Trophoblast cell (in vitro differentiated cells and primary cell): ENCODE measurements around the gene CLDND2.

Source experiments
- DNase-seq, 2 donors: peaks; one replicate each; pipeline ENCODE4 v3.0.0-alpha.2; 2016
- H2AFZ ChIP-seq: 2 replicates; pipeline ENCODE4 v1.6.1; 2013; ENCODE audit warnings: low read length, moderate library complexity, mild to moderate bottlenecking; ENCODE audit not compliant: insufficient read depth, poor library complexity
- H2AK5ac ChIP-seq: 2 replicates; pipeline ENCODE4 v1.6.1; 2013; ENCODE audit warnings: mild to moderate bottlenecking, low read length
- H2BK120ac ChIP-seq: 2 replicates; pipeline ENCODE4 v1.6.1; 2013; ENCODE audit warnings: low read length, mild to moderate bottlenecking, moderate library complexity; ENCODE audit not compliant: insufficient read depth, poor library complexity
- H2BK12ac ChIP-seq: 2 replicates; pipeline ENCODE4 v1.6.1; 2013; ENCODE audit warnings: mild to moderate bottlenecking, low read length, moderate library complexity
- H2BK5ac ChIP-seq: 2 replicates; pipeline ENCODE4 v1.6.1; 2013; ENCODE audit warnings: low read length, low read depth, moderate library complexity, mild to moderate bottlenecking; ENCODE audit not compliant: poor library complexity
- H3K14ac ChIP-seq: 2 replicates; pipeline ENCODE4 v1.6.1; 2013; ENCODE audit warnings: mild to moderate bottlenecking, low read length
- H3K18ac ChIP-seq: 2 replicates; pipeline ENCODE4 v1.6.1; 2013; ENCODE audit warnings: mild to moderate bottlenecking, low read length
- H3K23ac ChIP-seq: 2 replicates; pipeline ENCODE4 v1.6.1; 2013; ENCODE audit warnings: low read length
- H3K27ac ChIP-seq: 2 replicates; pipeline ENCODE4 v1.5.1; 2013; ENCODE audit warnings: low read depth, mild to moderate bottlenecking, inconsistent platforms, low read length, moderate library complexity
- H3K27me3 ChIP-seq: 2 replicates; pipeline ENCODE4 v1.6.1; 2013; ENCODE audit warnings: inconsistent platforms, mild to moderate bottlenecking, low read length, moderate library complexity; ENCODE audit not compliant: insufficient read depth
- H3K36me3 ChIP-seq, 2 experiments: 1 replicate in 1 of 2; 2 replicates in 1 of 2; pipeline ENCODE4 v1.6.1; 2013; ENCODE audit warnings: low read length in 2 of 2, mild to moderate bottlenecking in 2 of 2, moderate library complexity in 1 of 2; ENCODE audit not compliant: insufficient read depth in 2 of 2, control insufficient read depth in 1 of 2
- H3K4ac ChIP-seq: 2 replicates; pipeline ENCODE4 v1.6.1; 2013; ENCODE audit warnings: low read depth, mild to moderate bottlenecking, low read length, moderate library complexity
- H3K4me1 ChIP-seq, 2 experiments: 1 replicate in 1 of 2; 2 replicates in 1 of 2; pipeline ENCODE4 v1.6.1; 2013; ENCODE audit warnings: low read length in 2 of 2, mild to moderate bottlenecking in 2 of 2, moderate library complexity in 1 of 2; ENCODE audit not compliant: insufficient read depth in 2 of 2, control insufficient read depth in 1 of 2
- H3K4me2 ChIP-seq: 2 replicates; pipeline ENCODE4 v1.6.1; 2013; ENCODE audit warnings: inconsistent platforms, mild to moderate bottlenecking, low read length, moderate library complexity
- H3K4me3 ChIP-seq: 2 replicates; pipeline ENCODE4 v1.5.1; 2013; ENCODE audit warnings: mild to moderate bottlenecking, low read depth, low read length, inconsistent platforms
- H3K79me1 ChIP-seq: one replicate; pipeline ENCODE4 v1.6.1; 2013; ENCODE audit warnings: low read length
- H3K79me2 ChIP-seq: 2 replicates; pipeline ENCODE4 v1.6.1; 2013; ENCODE audit warnings: low read length, mild to moderate bottlenecking; ENCODE audit not compliant: control insufficient read depth, insufficient read depth, poor library complexity
- H3K9ac ChIP-seq: 2 replicates; pipeline ENCODE4 v1.6.1; 2013; ENCODE audit warnings: mild to moderate bottlenecking, low read length
- H3K9me3 ChIP-seq: 2 replicates; pipeline ENCODE4 v1.6.1; 2013; ENCODE audit warnings: low read depth, mild to moderate bottlenecking, control low read depth, inconsistent platforms, low read length; ENCODE audit not compliant: insufficient read depth
- H4K12ac ChIP-seq: 2 replicates; pipeline ENCODE4 v1.6.1; 2013; ENCODE audit warnings: low read depth, mild to moderate bottlenecking, low read length, moderate library complexity
- H4K8ac ChIP-seq: 2 replicates; pipeline ENCODE4 v1.6.1; 2013; ENCODE audit warnings: low read depth, mild to moderate bottlenecking, low read length, moderate library complexity
- H4K91ac ChIP-seq: one replicate; pipeline ENCODE4 v1.6.1; 2013; ENCODE audit warnings: low read depth, mild to moderate bottlenecking, low read length, moderate library complexity
- WGBS: extraction: QIAGEN DNeasy Blood & Tissue Kit; methylation state at CpG from one replicate; pipeline ENCODE4 v1.1.7; 2013; ENCODE audit warnings: missing lambda C conversion rate; ENCODE audit not compliant: insufficient read length, insufficient coverage; ENCODE audit errors: extremely low coverage; 5-methylcytosine and 5-hydroxymethylcytosine counted together

CLDND2 gene

GRCh38 chr19:51342631-51343569 lies 25.9 kb downstream of the CLDND2 start:
- Histone ChIP-seq H3K14ac (no peak overlapping the region), H4K12ac (no peak overlapping the region), H2BK12ac (no peak overlapping the region), H4K8ac (no peak overlapping the region), H3K18ac (no peak overlapping the region), H3K79me1 (peaks cover 7% of the 10 kb centered on the region), H3K23ac (no peak overlapping the region), H3K4me3 (no peak overlapping the region), H3K4me2 (no peak overlapping the region), H3K9me3 (no peaks in the 10 kb centered on the region), H4K91ac (no peak overlapping the region), H3K27me3 (peaks cover 9% of the 10 kb centered on the region), H2BK120ac (no peak overlapping the region), H3K9ac (no peak overlapping the region), H2BK5ac (no peak overlapping the region), H3K4me1 (peaks cover 2 to 7% of the 10 kb centered on the region in 2 experiments), H3K36me3 (peaks cover 12 to 16% of the 10 kb centered on the region in 2 experiments), H2AFZ (no peak overlapping the region), H3K27ac (no peak overlapping the region), H3K79me2 (no peaks in the 10 kb centered on the region), H2AK5ac (no peak overlapping the region), H3K4ac (no peak overlapping the region)
- no CpG with 5 or more reads among the region's 9 CpGs for WGBS
- DNase-seq: no peak

- no peak within 1 kb of the TSS for H2AFZ ChIP-seq
- H2BK120ac ChIP-seq: no peak within 1 kb of the TSS
- WGBS: no CpG with 5 or more reads among the region's 3 CpGs
- peak in 1 of 2 donors; percentile 9 for DNase-seq
- H4K91ac ChIP-seq: no peak within 1 kb of the TSS
- H3K36me3 ChIP-seq: peaks cover 12 to 13% of the 10 kb centered on the region in 2 experiments
- no peak within 1 kb of the TSS for H3K4ac ChIP-seq
- H3K4me3 ChIP-seq: no peak within 1 kb of the TSS
- peaks cover 7% of the 10 kb centered on the region for H3K79me1 ChIP-seq
- no peak within 1 kb of the TSS for H2AK5ac ChIP-seq
- no peak within 1 kb of the TSS for H3K18ac ChIP-seq
- H3K27me3 ChIP-seq: peaks cover 9% of the 10 kb centered on the region
- peaks cover 2 to 7% of the 10 kb centered on the region in 2 experiments for H3K4me1 ChIP-seq
- H3K4me2 ChIP-seq: no peak within 1 kb of the TSS
- no peak within 1 kb of the TSS for H2BK12ac ChIP-seq
- H3K27ac ChIP-seq: no peak within 1 kb of the TSS
- no peak within 1 kb of the TSS for H3K23ac ChIP-seq
- no peak within 1 kb of the TSS for H4K12ac ChIP-seq
- H3K9ac ChIP-seq: no peak within 1 kb of the TSS
- H4K8ac ChIP-seq: no peak within 1 kb of the TSS
- H3K14ac ChIP-seq: no peak within 1 kb of the TSS
- H3K79me2 ChIP-seq: no peaks in the 10 kb centered on the region
- no peaks in the 10 kb centered on the region for H3K9me3 ChIP-seq
- no peak within 1 kb of the TSS for H2BK5ac ChIP-seq
Measured at GRCh38 chr19:51341976-51342580, 26.7 kb downstream of the CLDND2 start, which contains the start of gene VSIG10L. VSIG10L (minus strand) TSS chr19:51342139; CDS start chr19:51342124, 15 bp downstream.

- Histone ChIP-seq H3K4me3 (no peak overlapping the region), H4K91ac (no peak overlapping the region), H2BK5ac (no peak overlapping the region), H3K18ac (no peak overlapping the region), H2BK120ac (no peak overlapping the region), H2BK12ac (no peak overlapping the region), H4K8ac (no peak overlapping the region), H3K4me2 (no peak overlapping the region), H3K79me1 (peaks cover 7% of the 10 kb centered on the region), H3K4me1 (peaks cover 2 to 7% of the 10 kb centered on the region in 2 experiments), H3K9ac (no peak overlapping the region), H3K27me3 (peaks cover 9% of the 10 kb centered on the region), H3K23ac (no peak overlapping the region), H3K27ac (no peak overlapping the region), H3K4ac (no peak overlapping the region), H2AFZ (no peak overlapping the region), H3K79me2 (no peaks in the 10 kb centered on the region), H4K12ac (no peak overlapping the region), H3K36me3 (peaks cover 7 to 10% of the 10 kb centered on the region in 2 experiments), H3K14ac (no peak overlapping the region), H2AK5ac (no peak overlapping the region), H3K9me3 (no peaks in the 10 kb centered on the region)
- DNase-seq: no peak
- no CpG with 5 or more reads among the region's 18 CpGs for WGBS
Measured at GRCh38 chr19:51341066-51341465, 27.7 kb downstream of the CLDND2 start.

- DNase-seq: peak; percentile 96
- no peak overlapping the region for H3K14ac ChIP-seq
- peak overlapping the region; percentile 64 for H2AFZ ChIP-seq
- H2AK5ac ChIP-seq: no peak overlapping the region
- H3K27ac ChIP-seq: no peak overlapping the region
- peaks cover 4 to 5% of the 10 kb centered on the region in 2 experiments for H3K36me3 ChIP-seq
- H2BK120ac ChIP-seq: no peak overlapping the region
- peaks cover 7% of the 10 kb centered on the region for H3K79me1 ChIP-seq
- no peaks in the 10 kb centered on the region for H3K79me2 ChIP-seq
- peak overlapping the region; percentile 61 for H3K4me3 ChIP-seq
- peak overlapping the region; percentile 56 for H4K12ac ChIP-seq
- no peaks in the 10 kb centered on the region for H3K9me3 ChIP-seq
- H3K4me2 ChIP-seq: peak overlapping the region; percentile 83
- H3K18ac ChIP-seq: peak overlapping the region; percentile 47
- peaks cover 9% of the 10 kb centered on the region for H3K27me3 ChIP-seq
- no peak overlapping the region for H3K9ac ChIP-seq
- H2BK5ac ChIP-seq: no peak overlapping the region
- H3K4me1 ChIP-seq: peaks cover 2 to 7% of the 10 kb centered on the region in 2 experiments
- peak overlapping the region; percentile 75 for H4K8ac ChIP-seq
- no CpG with 5 or more reads among the region's 107 CpGs for WGBS
- no peak overlapping the region for H3K23ac ChIP-seq
- H2BK12ac ChIP-seq: no peak overlapping the region
- no peak overlapping the region for H3K4ac ChIP-seq
- H4K91ac ChIP-seq: no peak overlapping the region
Measured at GRCh38 chr19:51339687-51340656, 28.8 kb downstream of the CLDND2 start.
